HEK293 (cell line): ENCODE measurements around the gene TKT.

ENCODE experiments used
- CTCF ChIA-PET: fragments of 350-600 bp; formaldehyde crosslinking; extraction: SDS; loops from one replicate; lab custom pipeline; 2021; ENCODE audit warnings: antibody characterized with exemption; lab: Yijun Ruan, JAX
- POLR2A ChIA-PET: fragments of 300-600 bp; formaldehyde crosslinking; extraction: SDS; loops from one replicate; lab custom pipeline; 2020; ENCODE audit warnings: antibody characterized with exemption, inconsistent platforms; lab: Yijun Ruan, JAX
- H3K27ac ChIP-seq: fragments of 200-500 bp; sonication (Bioruptor generic); 2 replicates; pipeline ENCODE4 v1.5.1; 2014; ENCODE audit warnings: low read depth, low read length, control low read depth, inconsistent platforms; ENCODE audit errors: extremely low read depth
- H3K36me3 ChIP-seq, 2 experiments: fragments of 200-500 bp in 1 of 2; sonication (Bioruptor generic) in 1 of 2; 1 replicate in 1 of 2; 2 replicates in 1 of 2; pipeline ENCODE4 v1.5.1; 2014 to 2017; ENCODE audit warnings: inconsistent platforms in 2 of 2, low read length in 2 of 2; ENCODE audit not compliant: control insufficient read depth in 2 of 2, insufficient read depth in 1 of 2
- H3K4me1 ChIP-seq: fragments of 200-500 bp; sonication (Bioruptor generic); 2 replicates; pipeline ENCODE4 v1.5.1; 2014; ENCODE audit warnings: mild to moderate bottlenecking, low read length, inconsistent platforms; ENCODE audit not compliant: control insufficient read depth, insufficient read depth
- H3K4me3 ChIP-seq: 2 replicates; pipeline ENCODE4 v1.5.1; 2011; ENCODE audit warnings: low read depth, mild to moderate bottlenecking, control low read depth, low read length, moderate library complexity
- H3K9me3 ChIP-seq: fragments of 200-500 bp; sonication (Bioruptor generic); 2 replicates; pipeline ENCODE4 v1.5.1; 2014; ENCODE audit warnings: low read depth, low read length, inconsistent platforms; ENCODE audit not compliant: control insufficient read depth, insufficient read depth
- GFI1B ChIP-seq: fragments of 450-650 bp; formaldehyde crosslinking; IDR thresholded peaks from 2 replicates; pipeline ENCODE4 v1.5.1; 2016; ENCODE audit warnings: missing biosample characterization, missing genetic modification characterization
- GLI2 ChIP-seq: fragments of 450-650 bp; formaldehyde crosslinking; IDR thresholded peaks from 2 replicates; pipeline ENCODE4; 2017; ENCODE audit warnings: missing biosample characterization, missing genetic modification characterization, low read depth, borderline replicate concordance
- IKZF3 ChIP-seq: fragments of 450-650 bp; IDR thresholded peaks from 2 replicates; pipeline ENCODE4 v1.5.0; 2018; ENCODE audit warnings: missing biosample characterization, mild to moderate bottlenecking, missing genetic modification characterization, moderate library complexity
- MEIS1 ChIP-seq: sonication (generic); formaldehyde crosslinking; IDR thresholded peaks from 2 replicates; pipeline ENCODE4 v1.8.1; 2022; ENCODE audit warnings: missing genetic modification reagents, mild to moderate bottlenecking, borderline replicate concordance
- MYNN ChIP-seq: fragments of 450-650 bp; formaldehyde crosslinking; IDR thresholded peaks from 2 replicates; pipeline ENCODE4 v1.5.1; 2016; ENCODE audit warnings: missing biosample characterization, missing genetic modification characterization, borderline replicate concordance
- REPIN1 ChIP-seq: fragments of 450-650 bp; formaldehyde crosslinking; IDR thresholded peaks from 2 replicates; pipeline ENCODE4 v1.5.1; 2017; ENCODE audit warnings: missing biosample characterization, missing genetic modification characterization, low read depth
- ZNF121 ChIP-seq: fragments of 450-650 bp; formaldehyde crosslinking; IDR thresholded peaks from 2 replicates; pipeline ENCODE4 v1.5.1; 2016; ENCODE audit warnings: missing biosample characterization, missing genetic modification characterization
- ZNF169 ChIP-seq: fragments of 450-650 bp; formaldehyde crosslinking; IDR thresholded peaks from 2 replicates; pipeline ENCODE4 v1.5.1; 2016; ENCODE audit warnings: missing biosample characterization, missing genetic modification characterization
- ZNF24 ChIP-seq: fragments of 450-650 bp; formaldehyde crosslinking; IDR thresholded peaks from 2 replicates; pipeline ENCODE4 v1.5.1; 2016; ENCODE audit warnings: missing biosample characterization, missing genetic modification characterization
- ZNF394 ChIP-seq: fragments of 450-650 bp; formaldehyde crosslinking; IDR thresholded peaks from 2 replicates; pipeline ENCODE4 v1.5.1; 2016; ENCODE audit warnings: missing biosample characterization, missing genetic modification characterization, mild to moderate bottlenecking, moderate library complexity, borderline replicate concordance
- ZNF404 ChIP-seq: fragments of 450-650 bp; formaldehyde crosslinking; IDR thresholded peaks from 2 replicates; pipeline ENCODE4 v1.5.1; 2017; ENCODE audit warnings: missing biosample characterization, missing genetic modification characterization
- ZNF510 ChIP-seq: fragments of 450-650 bp; formaldehyde crosslinking; IDR thresholded peaks from 2 replicates; pipeline ENCODE4 v1.5.1; 2018; ENCODE audit warnings: mild to moderate bottlenecking, missing genetic modification characterization, missing biosample characterization; ENCODE audit not compliant: insufficient replicate concordance
- ZNF549 ChIP-seq: fragments of 450-650 bp; IDR thresholded peaks from 2 replicates; pipeline ENCODE4 v1.5.1; 2018; ENCODE audit warnings: missing biosample characterization, missing genetic modification characterization, mild to moderate bottlenecking, inconsistent platforms, moderate library complexity
- ZNF558 ChIP-seq: fragments of 450-650 bp; formaldehyde crosslinking; IDR thresholded peaks from 2 replicates; pipeline ENCODE4 v1.5.1; 2016; ENCODE audit warnings: missing biosample characterization, missing genetic modification characterization
- ZNF623 ChIP-seq: fragments of 450-650 bp; formaldehyde crosslinking; IDR thresholded peaks from 2 replicates; pipeline ENCODE4 v1.5.1; 2016; ENCODE audit warnings: missing biosample characterization, missing genetic modification characterization
- ZNF629 ChIP-seq: fragments of 450-650 bp; formaldehyde crosslinking; IDR thresholded peaks from 2 replicates; pipeline ENCODE4 v1.5.1; 2017; ENCODE audit warnings: missing biosample characterization, missing genetic modification characterization
- ZNF670 ChIP-seq: fragments of 450-650 bp; formaldehyde crosslinking; IDR thresholded peaks from 2 replicates; pipeline ENCODE4 v1.5.1; 2016; ENCODE audit warnings: missing biosample characterization, missing genetic modification characterization, low read depth
- ZNF837 ChIP-seq: fragments of 450-650 bp; formaldehyde crosslinking; IDR thresholded peaks from 2 replicates; pipeline ENCODE4 v1.5.1; 2016; ENCODE audit warnings: missing biosample characterization, missing genetic modification characterization
- ZXDB ChIP-seq: fragments of 450-650 bp; formaldehyde crosslinking; IDR thresholded peaks from 2 replicates; pipeline ENCODE4 v1.5.1; 2016; ENCODE audit warnings: missing biosample characterization, missing genetic modification characterization
- TF ChIP-seq, protein P1 (sequence below): fragments of 450-650 bp; formaldehyde crosslinking; IDR thresholded peaks from 2 replicates; pipeline ENCODE4 v1.5.1; 2016; ENCODE audit warnings: missing biosample characterization, missing genetic modification characterization, low read depth
- TF ChIP-seq, protein P2 (sequence below): fragments of 450-650 bp; formaldehyde crosslinking; IDR thresholded peaks from 2 replicates; pipeline ENCODE4 v1.5.1; 2016; ENCODE audit warnings: missing biosample characterization, missing genetic modification characterization
- TF ChIP-seq, protein P3 (sequence below): fragments of 450-650 bp; formaldehyde crosslinking; IDR thresholded peaks from 2 replicates; pipeline ENCODE4 v1.5.1; 2016; ENCODE audit warnings: missing biosample characterization, missing genetic modification characterization
- TF ChIP-seq, protein P4 (sequence below): fragments of 450-650 bp; formaldehyde crosslinking; IDR thresholded peaks from 2 replicates; pipeline ENCODE4 v1.5.1; 2016; ENCODE audit warnings: missing biosample characterization, missing genetic modification characterization
- TF ChIP-seq, protein P5 (sequence below): fragments of 450-650 bp; formaldehyde crosslinking; optimal IDR thresholded peaks from 2 replicates; pipeline ENCODE3; 2016; ENCODE audit warnings: missing biosample characterization, mild to moderate bottlenecking, missing genetic modification characterization

The TKT gene

DNA sequence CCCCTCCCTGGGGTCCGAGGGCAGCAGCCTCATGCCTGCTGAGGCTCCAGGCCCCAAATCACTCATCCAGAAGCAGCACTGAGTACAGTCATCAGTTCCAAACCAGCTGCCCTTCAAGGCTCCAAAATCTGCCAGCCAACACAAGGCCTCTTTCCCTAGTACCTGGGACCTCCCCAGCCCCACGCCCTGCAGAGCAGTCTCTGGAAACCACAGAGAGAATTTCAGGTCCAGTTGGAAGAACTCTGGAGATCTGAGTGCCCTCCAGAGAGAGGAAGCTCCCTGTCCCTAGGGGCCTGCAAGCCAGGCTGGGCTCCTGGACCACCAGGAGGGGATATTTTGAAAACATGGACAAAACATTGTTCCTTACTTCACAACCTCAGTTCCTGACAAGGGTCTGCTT, 26.2 kb downstream of the TKT start (continued):
- TF ChIP-seq, protein P1, sequence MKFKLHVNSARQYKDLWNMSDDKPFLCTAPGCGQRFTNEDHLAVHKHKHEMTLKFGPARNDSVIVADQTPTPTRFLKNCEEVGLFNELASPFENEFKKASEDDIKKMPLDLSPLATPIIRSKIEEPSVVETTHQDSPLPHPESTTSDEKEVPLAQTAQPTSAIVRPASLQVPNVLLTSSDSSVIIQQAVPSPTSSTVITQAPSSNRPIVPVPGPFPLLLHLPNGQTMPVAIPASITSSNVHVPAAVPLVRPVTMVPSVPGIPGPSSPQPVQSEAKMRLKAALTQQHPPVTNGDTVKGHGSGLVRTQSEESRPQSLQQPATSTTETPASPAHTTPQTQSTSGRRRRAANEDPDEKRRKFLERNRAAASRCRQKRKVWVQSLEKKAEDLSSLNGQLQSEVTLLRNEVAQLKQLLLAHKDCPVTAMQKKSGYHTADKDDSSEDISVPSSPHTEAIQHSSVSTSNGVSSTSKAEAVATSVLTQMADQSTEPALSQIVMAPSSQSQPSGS (tag by site-specific recombination), result no peak
- TF ChIP-seq ZNF394 (tag by site-specific recombination), result no peak
- no peak for TF ChIP-seq ZNF169 (tag by site-specific recombination)
- no peak for TF ChIP-seq ZXDB (tag by site-specific recombination)
- TF ChIP-seq GLI2 (tag by site-specific recombination), result no peak
- TF ChIP-seq, protein P2, sequence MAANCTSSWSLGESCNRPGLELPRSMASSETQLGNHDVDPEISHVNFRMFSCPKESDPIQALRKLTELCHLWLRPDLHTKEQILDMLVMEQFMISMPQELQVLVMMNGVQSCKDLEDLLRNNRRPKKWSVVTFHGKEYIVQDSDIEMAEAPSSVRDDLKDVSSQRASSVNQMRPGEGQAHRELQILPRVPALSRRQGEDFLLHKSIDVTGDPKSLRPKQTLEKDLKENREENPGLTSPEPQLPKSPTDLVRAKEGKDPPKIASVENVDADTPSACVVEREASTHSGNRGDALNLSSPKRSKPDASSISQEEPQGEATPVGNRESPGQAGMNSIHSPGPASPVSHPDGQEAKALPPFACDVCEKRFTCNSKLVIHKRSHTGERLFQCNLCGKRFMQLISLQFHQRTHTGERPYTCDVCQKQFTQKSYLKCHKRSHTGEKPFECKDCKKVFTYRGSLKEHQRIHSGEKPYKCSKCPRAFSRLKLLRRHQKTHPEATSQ, result no peak

DNA sequence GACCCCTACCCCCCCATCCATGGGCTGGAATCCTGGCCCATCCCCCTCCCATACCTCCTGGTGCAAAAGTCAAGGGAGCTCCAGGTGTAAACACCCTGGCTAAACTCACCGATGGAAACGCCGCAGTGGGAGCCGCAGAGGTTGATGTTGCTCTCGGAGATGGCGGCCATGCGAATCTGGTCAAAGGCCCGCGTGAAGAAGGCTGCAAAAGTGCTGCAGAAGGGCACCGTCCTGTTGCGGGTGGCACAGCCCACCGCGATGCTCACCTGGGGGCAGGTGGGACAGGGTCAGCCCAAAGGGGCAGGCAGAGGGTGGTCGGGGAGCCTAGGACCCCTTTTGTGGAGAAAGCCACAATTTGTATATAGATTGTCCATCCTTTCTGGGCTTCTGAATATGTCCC, 26.7 kb downstream of the TKT start:
- CTCF ChIA-PET, result no interaction called here
- POLR2A ChIA-PET, result no interaction called here
- H3K4me3 ChIP-seq, result no peak overlapping the region

DNA sequence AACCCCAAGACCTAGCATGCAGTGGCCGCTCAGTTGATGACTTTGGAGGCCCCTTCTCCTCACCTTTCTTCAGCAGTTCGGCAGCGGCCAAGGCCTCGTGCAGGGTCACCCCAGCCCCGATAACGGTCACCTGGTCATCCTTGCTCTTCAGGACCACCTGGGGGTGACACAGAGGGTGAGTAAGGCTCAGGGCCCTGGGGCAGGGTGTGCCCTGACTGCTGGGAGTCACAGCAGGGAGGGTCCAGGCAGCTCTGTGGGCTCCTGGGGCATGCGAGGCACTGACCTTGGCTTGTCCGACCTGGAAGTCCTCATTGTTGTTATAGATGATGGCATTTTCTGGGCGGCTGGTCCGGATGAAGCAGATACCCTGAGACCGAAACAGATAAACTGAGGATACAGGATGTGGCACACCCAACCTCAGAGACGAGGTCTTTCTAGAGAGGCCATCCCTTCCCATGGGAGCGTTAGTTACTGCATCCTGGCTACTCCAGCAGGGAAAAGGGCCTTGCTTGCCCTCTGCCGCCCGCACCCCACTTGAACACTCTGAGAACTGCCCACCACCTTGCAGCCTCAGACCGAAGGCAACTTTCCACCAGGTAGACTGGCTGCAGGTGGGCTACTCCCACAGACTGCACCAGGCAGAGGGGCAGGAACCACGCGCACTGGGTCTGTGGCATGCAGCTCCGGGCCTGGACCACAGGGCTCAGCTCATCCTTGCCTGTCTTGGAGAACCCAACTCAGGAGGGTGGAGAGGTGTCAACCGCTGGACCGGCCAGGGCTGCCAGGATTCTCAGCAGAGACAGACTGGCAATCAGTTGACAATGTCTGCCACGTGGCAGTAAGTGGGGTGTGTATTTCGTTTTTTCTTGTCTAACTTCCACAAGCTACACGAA, 27.6 kb downstream of the TKT start:
- ChIA-PET POLR2A (no interaction called here), CTCF (no interaction called here)
- peaks cover 0 to 100% of the 10 kb centered on the region in 2 experiments; a peak in 2 of 3 replicates for H3K36me3 ChIP-seq
- TF ChIP-seq, protein P3, sequence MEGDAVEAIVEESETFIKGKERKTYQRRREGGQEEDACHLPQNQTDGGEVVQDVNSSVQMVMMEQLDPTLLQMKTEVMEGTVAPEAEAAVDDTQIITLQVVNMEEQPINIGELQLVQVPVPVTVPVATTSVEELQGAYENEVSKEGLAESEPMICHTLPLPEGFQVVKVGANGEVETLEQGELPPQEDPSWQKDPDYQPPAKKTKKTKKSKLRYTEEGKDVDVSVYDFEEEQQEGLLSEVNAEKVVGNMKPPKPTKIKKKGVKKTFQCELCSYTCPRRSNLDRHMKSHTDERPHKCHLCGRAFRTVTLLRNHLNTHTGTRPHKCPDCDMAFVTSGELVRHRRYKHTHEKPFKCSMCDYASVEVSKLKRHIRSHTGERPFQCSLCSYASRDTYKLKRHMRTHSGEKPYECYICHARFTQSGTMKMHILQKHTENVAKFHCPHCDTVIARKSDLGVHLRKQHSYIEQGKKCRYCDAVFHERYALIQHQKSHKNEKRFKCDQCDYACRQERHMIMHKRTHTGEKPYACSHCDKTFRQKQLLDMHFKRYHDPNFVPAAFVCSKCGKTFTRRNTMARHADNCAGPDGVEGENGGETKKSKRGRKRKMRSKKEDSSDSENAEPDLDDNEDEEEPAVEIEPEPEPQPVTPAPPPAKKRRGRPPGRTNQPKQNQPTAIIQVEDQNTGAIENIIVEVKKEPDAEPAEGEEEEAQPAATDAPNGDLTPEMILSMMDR (tag by site-specific recombination), result no peak
- TF ChIP-seq ZNF629 (tag by site-specific recombination) (no peak), MYNN (no peak), GFI1B (no peak), ZNF837 (tag by site-specific recombination) (no peak), ZNF121 (tag by site-specific recombination) (no peak), ZNF510 (tag by site-specific recombination) (no peak), IKZF3 (no peak), MEIS1 (no peak), ZNF549 (tag by site-specific recombination) (no peak), REPIN1 (tag by site-specific recombination) (no peak), ZNF623 (no peak), ZNF404 (tag by site-specific recombination) (no peak), ZNF24 (tag by site-specific recombination) (no peak), ZNF670 (tag by site-specific recombination) (no peak), ZNF558 (no peak)
- TF ChIP-seq, protein P4, sequence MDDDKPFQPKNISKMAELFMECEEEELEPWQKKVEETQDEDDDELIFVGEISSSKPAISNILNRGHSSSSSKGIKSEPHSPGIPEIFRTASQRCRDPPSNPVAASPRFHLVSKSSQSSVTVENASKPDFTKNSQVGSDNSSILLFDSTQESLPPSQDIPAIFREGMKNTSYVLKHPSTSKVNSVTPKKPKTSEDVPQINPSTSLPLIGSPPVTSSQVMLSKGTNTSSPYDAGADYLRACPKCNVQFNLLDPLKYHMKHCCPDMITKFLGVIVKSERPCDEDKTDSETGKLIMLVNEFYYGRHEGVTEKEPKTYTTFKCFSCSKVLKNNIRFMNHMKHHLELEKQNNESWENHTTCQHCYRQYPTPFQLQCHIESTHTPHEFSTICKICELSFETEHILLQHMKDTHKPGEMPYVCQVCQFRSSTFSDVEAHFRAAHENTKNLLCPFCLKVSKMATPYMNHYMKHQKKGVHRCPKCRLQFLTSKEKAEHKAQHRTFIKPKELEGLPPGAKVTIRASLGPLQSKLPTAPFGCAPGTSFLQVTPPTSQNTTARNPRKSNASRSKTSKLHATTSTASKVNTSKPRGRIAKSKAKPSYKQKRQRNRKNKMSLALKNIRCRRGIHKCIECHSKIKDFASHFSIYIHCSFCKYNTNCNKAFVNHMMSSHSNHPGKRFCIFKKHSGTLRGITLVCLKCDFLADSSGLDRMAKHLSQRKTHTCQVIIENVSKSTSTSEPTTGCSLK, result no peak
- no peak overlapping the region for H3K27ac ChIP-seq
- H3K4me3 ChIP-seq, result no peak overlapping the region
- H3K4me1 ChIP-seq, result no peaks in the 10 kb centered on the region
- H3K9me3 ChIP-seq, result no peaks in the 10 kb centered on the region

More for the DNA sequence above, 26.7 kb downstream of the TKT start:
- H3K4me1 ChIP-seq, result no peaks in the 10 kb centered on the region
- peaks cover 0 to 100% of the 10 kb centered on the region in 2 experiments; a peak in 2 of 3 replicates for H3K36me3 ChIP-seq
- H3K27ac ChIP-seq, result no peak overlapping the region
- H3K9me3 ChIP-seq, result no peaks in the 10 kb centered on the region
- TF ChIP-seq, protein P5, sequence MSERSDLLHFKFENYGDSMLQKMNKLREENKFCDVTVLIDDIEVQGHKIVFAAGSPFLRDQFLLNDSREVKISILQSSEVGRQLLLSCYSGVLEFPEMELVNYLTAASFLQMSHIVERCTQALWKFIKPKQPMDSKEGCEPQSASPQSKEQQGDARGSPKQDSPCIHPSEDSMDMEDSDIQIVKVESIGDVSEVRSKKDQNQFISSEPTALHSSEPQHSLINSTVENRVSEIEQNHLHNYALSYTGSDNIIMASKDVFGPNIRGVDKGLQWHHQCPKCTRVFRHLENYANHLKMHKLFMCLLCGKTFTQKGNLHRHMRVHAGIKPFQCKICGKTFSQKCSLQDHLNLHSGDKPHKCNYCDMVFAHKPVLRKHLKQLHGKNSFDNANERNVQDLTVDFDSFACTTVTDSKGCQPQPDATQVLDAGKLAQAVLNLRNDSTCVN (tag by site-specific recombination), result no peak
